Fibroblast of villous mesenchyme (primary cell): ENCODE data around the gene TMEM150B. TPM values are rescaled to one million over a fixed set of nuclear protein-coding genes. Genes with fewer than 3 reads are reported as not detected.
A peak's percentile ranks its signal among the peaks of the same experiment; 100 is the strongest.

Source experiments
- DNase-seq: peaks from one replicate; pipeline ENCODE4 v3.0.0-alpha.2; 2010; ENCODE audit warnings: low read depth
- H3K4me3 ChIP-seq: 2 replicates; pipeline ENCODE4 v1.5.1; 2011; ENCODE audit warnings: low read depth, mild to moderate bottlenecking, low read length
- CTCF ChIP-seq: IDR thresholded peaks from 2 replicates; pipeline ENCODE4 v1.5.1; 2012; ENCODE audit warnings: low read depth, mild to moderate bottlenecking, low read length; ENCODE audit not compliant: insufficient read depth
- total RNA-seq: library from RNA; depleted of rRNA; stranded (reverse); fragments of >200 nt; gene quantifications from 2 replicates; pipeline ENCODE4 v1.2.3, GENCODE V29; 2012

The TMEM150B gene
- total RNA-seq, 1 donor = not detected

- TF ChIP-seq CTCF = no peak
- peak; percentile 70 for DNase-seq
- H3K4me3 ChIP-seq = peak overlapping the region; percentile 71
Measured at GRCh38 chr19:55369653-55370304, 44.6 kb upstream of the TMEM150B start.

DNA sequence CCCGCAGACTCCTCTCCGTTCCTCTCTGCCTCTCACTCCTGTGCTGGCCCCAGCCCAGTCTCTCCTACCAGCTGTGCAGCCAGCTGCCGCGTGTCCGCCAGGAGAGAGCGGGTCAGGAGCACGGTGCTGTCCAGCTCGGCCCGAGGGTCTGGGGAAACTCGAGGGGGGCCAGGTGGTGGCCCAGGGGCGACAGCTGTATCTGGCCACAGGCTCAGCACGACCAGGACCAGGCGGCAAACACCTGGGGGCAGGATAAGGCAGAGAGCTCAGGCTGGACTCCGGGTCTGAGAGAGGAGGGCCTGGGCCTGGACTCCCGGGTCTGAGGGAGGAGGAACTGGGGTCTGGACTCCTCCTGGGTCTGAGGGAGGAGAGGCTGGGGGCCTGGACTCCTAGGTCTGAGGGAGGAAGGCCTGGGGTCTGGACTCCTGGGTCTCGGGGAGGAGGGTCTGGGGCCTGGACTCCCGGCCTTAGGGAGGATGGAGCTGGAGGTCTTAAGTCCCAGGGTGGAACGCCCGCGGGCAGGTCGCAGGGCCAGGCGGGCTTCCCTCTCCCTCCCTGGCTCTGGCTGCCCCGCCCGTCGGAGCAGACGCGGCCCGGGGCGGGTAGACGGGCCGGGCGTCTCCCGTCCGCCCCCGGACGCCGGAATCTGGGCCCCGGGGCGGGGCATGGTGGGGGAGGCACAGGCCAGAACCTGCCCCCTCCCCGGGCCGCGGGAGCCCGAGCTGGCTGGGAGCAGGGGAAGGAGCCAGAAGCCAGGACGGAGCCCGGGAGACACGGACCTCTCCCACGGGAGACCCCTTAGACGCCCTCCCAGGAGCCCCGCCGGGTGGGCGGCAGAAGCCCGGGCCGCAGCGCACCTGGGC, 43.8 kb upstream of the TMEM150B start:
- peak; percentile 39 for DNase-seq
- no peak for TF ChIP-seq CTCF
- peak overlapping the region; percentile 54 for H3K4me3 ChIP-seq

- DNase-seq = no peak
- no peak for TF ChIP-seq CTCF
- no peak overlapping the region for H3K4me3 ChIP-seq
Measured at GRCh38 chr19:55368106-55368505, 43.0 kb upstream of the TMEM150B start.

GRCh38 chr19:55366790-55367189, 41.6 kb upstream of the TMEM150B start:
- TF ChIP-seq CTCF = no peak
- no peak for DNase-seq
- no peak overlapping the region for H3K4me3 ChIP-seq

DNA sequence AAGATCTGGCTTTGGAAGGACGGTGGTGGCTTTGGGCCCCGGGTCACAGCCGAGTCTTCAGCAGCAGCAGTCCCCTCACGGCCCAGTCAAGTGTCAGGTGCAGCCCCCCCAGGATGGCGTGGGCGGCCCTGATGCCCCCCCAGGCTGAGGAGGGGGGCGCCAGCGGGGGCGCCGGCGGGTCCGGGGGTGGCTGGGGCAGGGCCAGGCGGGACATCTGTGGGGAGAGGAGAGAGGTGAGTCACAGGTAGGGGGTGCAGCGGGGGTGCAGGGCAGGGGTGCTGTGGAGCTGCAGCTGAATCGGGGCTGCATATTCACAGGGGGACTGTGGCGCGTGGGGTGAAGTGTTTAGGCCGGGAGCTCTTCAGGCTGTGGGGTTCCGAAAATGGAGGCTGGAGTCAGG, 40.8 kb upstream of the TMEM150B start:
- no peak for DNase-seq
- TF ChIP-seq CTCF = no peak
- H3K4me3 ChIP-seq = no peak overlapping the region

GRCh38 chr19:55365245-55365644, 40.1 kb upstream of the TMEM150B start:
- TF ChIP-seq CTCF = no peak
- no peak for DNase-seq
- H3K4me3 ChIP-seq = no peak overlapping the region
